Esophagus muscularis mucosa (tissue), 4 donors: ENCODE data around the gene CYBB. TPM values are rescaled to one million over a fixed set of nuclear protein-coding genes. Genes with fewer than 3 reads are reported as not detected.

ENCODE experiments used
- DNase-seq: peaks from one replicate; pipeline ENCODE4 v3.0.0-alpha.2; 2017; ENCODE audit errors: extremely low spot score
- H3K27ac ChIP-seq, 4 donors: fragments of 200-600 bp; sonication (generic); replicated peaks in 1 of 4; 1 replicate in 3 of 4; 2 replicates in 1 of 4; pipeline ENCODE4 v1.5.1; 2016 to 2019; ENCODE audit warnings: mild to moderate bottlenecking in 1 of 4
- H3K27me3 ChIP-seq, 4 donors: fragments of 200-600 bp; sonication (generic); one replicate each; pipeline versions ENCODE4 v1.5.1 to v1.6.0; 2016 to 2019
- H3K36me3 ChIP-seq, 4 donors: fragments of 200-600 bp; sonication (generic); one replicate each; pipeline ENCODE4 v1.5.1; 2016 to 2019
- H3K4me1 ChIP-seq, 4 donors: fragments of 200-600 bp; sonication (generic); one replicate each; pipeline ENCODE4 v1.5.1; 2016 to 2019
- H3K4me3 ChIP-seq, 4 donors: fragments of 200-600 bp; sonication (generic); 1 replicate in 2 of 4; 2 replicates in 2 of 4; pipeline ENCODE4 v1.5.1; 2016 to 2019; ENCODE audit warnings: mild to moderate bottlenecking in 4 of 4, moderate library complexity in 1 of 4
- H3K9me3 ChIP-seq, 4 donors: fragments of 200-600 bp; sonication (generic); 1 replicate in 3 of 4; 2 replicates in 1 of 4; pipeline ENCODE4 v1.5.1; 2016 to 2019
- EP300 ChIP-seq: sonication (generic); formaldehyde crosslinking; IDR thresholded peaks from one replicate; pipeline ENCODE4 v1.6.1; 2017; ENCODE audit warnings: antibody characterized with exemption
- POLR2A ChIP-seq: fragments of 450-650 bp; IDR thresholded peaks from one replicate; pipeline ENCODE4 v1.6.1; 2017; ENCODE audit warnings: antibody characterized with exemption, moderate library complexity, mild to moderate bottlenecking, low read depth
- POLR2AphosphoS5 ChIP-seq, 2 donors: sonication (generic); formaldehyde crosslinking; IDR thresholded peaks; one replicate each; pipeline ENCODE4 v1.6.1; 2017; ENCODE audit warnings: antibody characterized with exemption in 2 of 2
- WGBS: methylation state at CpG from one replicate; pipeline ENCODE4 v1.1.5; 2018; 5-methylcytosine and 5-hydroxymethylcytosine counted together
- intact Hi-C: fragments of 100-400 bp; cut with DNase I; formaldehyde crosslinking; loops from one replicate; pipeline ENCODE4 v1.15.1; 2023
- total RNA-seq, 4 donors: library from RNA; depleted of rRNA; stranded (reverse); fragments of >200 nt; gene quantifications; one replicate each; pipeline versions ENCODE4 v1.1.0 to v1.2.1, GENCODE V29; 2016
- TF ChIP-seq, protein P1 (sequence below), 3 experiments: fragments of 200-600 bp in 2 of 3; fragments of 450-650 bp in 1 of 3; sonication (generic) in 2 of 3; IDR thresholded peaks; one replicate each; pipeline ENCODE4 v1.5.1; 2017 to 2019; ENCODE audit warnings: antibody characterized with exemption in 3 of 3, mild to moderate bottlenecking in 2 of 3, moderate library complexity in 1 of 3

CYBB gene
- total RNA-seq, 4 donors from 2014 or later = 11.4 to 24.5 (median 14.0) TPM

DNA sequence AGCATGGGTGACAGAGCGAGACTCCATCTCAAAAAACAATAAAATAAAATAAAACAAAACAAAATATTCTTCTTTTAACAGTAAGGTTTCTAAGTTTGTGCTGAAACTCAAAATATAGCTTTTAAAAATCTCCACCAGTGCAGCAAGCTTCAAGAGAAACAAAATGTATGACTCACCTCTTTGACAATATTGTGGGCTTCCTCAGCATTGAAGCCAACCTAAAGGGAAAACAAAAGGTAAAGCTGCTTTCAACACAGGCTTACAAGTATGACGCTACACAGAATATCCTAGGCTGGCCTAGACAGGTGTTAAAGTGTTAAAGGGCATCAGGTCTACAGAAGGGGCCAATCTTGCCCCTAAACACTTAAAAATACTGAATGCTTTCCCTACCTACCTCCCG, 66.3 kb downstream of the CYBB start:
- 79% methylated on average over 3 of the region's 3 CpGs for WGBS
- intact Hi-C loops = no loop called here
- peaks cover 0 to 7% (median 0%) of the 10 kb centered on the region in 4 donors for H3K4me1 ChIP-seq
- DNase-seq = no peak
- H3K4me3 ChIP-seq = peak overlapping the region; percentile 69 to 80 (median 73)
- peaks cover 0 to 2% (median 0%) of the 10 kb centered on the region in 4 donors for H3K36me3 ChIP-seq
- no peak for TF ChIP-seq POLR2A
- TF ChIP-seq POLR2AphosphoS5 (IDR thresholded peaks at IDR 0.05) = no peak
- no peak for TF ChIP-seq EP300
- TF ChIP-seq, protein P1, sequence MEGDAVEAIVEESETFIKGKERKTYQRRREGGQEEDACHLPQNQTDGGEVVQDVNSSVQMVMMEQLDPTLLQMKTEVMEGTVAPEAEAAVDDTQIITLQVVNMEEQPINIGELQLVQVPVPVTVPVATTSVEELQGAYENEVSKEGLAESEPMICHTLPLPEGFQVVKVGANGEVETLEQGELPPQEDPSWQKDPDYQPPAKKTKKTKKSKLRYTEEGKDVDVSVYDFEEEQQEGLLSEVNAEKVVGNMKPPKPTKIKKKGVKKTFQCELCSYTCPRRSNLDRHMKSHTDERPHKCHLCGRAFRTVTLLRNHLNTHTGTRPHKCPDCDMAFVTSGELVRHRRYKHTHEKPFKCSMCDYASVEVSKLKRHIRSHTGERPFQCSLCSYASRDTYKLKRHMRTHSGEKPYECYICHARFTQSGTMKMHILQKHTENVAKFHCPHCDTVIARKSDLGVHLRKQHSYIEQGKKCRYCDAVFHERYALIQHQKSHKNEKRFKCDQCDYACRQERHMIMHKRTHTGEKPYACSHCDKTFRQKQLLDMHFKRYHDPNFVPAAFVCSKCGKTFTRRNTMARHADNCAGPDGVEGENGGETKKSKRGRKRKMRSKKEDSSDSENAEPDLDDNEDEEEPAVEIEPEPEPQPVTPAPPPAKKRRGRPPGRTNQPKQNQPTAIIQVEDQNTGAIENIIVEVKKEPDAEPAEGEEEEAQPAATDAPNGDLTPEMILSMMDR (IDR thresholded peaks at IDR 0.05) = no peak
- peak overlapping the region; percentile 85 to 92 (median 88) for H3K27ac ChIP-seq
- H3K27me3 ChIP-seq = no peaks in the 10 kb centered on the region
- no peaks in the 10 kb centered on the region for H3K9me3 ChIP-seq

DNA sequence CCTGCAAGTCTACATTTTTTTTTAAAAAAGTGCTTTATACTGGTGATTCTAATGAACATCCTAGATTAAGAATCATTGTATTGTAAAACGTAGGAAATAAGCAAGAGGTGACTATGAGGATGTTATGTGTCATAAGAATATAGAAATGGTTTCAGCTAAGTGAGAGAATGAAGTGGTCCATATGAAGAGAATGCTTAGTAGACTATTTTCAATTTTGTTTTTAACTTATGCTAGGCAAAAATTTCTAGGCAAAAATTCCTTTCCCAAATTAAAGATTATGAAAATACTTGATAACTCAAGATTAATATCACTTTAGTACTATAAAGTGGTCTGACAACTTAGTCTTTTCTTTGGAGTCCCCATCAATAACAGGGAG, 66.7 kb downstream of the CYBB start:
- DNase-seq = no peak
- intact Hi-C loops = no loop called here
- WGBS = 34% methylated on average over 1 of the region's 1 CpG
- TF ChIP-seq, protein P1 (IDR thresholded peaks at IDR 0.05) = no peak
- no peak for TF ChIP-seq POLR2AphosphoS5 (IDR thresholded peaks at IDR 0.05)
- TF ChIP-seq EP300 = no peak
- TF ChIP-seq POLR2A = no peak
- no peaks in the 10 kb centered on the region for H3K9me3 ChIP-seq
- no peaks in the 10 kb centered on the region for H3K27me3 ChIP-seq
- peak overlapping the region; percentile 85 to 92 (median 88) for H3K27ac ChIP-seq
- H3K4me3 ChIP-seq = peak overlapping the region; percentile 69 to 80 (median 73)
- H3K36me3 ChIP-seq = no peaks in the 10 kb centered on the region
- H3K4me1 ChIP-seq = peaks cover 0 to 7% (median 0%) of the 10 kb centered on the region in 4 donors

DNA sequence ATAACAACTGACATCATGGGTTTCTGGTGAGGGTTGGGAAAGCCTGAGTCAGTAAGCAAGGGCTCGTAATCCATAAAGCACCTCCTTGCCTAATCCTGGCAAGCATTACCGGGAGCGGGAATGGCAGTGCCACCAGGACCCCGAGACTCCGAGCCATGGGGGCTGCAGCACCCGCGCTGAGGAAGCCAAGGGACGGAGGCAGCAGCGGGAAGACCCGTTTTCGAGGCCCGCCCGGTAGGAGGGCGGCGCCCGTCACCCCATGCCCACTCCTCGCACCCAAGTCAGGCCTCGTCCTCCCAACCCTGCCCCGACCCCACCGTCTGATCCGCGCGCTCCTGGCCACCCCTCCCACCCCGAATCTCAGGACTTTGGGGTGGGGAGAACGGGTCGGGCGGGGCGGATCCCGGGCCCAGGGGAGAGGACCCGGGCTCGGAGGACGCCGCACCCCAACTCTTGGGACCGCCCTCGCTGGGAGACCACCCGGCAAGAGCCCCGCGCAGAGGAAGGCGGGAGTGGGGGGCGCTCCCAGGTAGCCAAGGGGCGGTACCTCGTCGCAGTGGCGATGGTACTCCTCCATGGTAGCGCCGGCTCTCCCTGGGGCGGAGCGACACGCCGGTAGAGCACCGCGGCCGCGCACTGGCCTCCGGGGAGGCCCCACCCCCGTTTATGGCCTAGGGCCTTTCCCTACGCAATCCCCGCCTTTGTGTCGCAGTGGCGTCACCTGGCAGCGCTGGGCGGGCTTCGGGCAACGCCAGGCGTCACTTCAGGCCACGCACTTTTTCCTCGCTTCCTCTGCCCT, 67.3 kb downstream of the CYBB start, which contains the start of gene DYNLT3:
DYNLT3 (minus strand) TSS at position 638 of the 799 bp plus-strand sequence; CDS start at position 577, 61 bp downstream.
- intact Hi-C loops = no loop called here

DNA sequence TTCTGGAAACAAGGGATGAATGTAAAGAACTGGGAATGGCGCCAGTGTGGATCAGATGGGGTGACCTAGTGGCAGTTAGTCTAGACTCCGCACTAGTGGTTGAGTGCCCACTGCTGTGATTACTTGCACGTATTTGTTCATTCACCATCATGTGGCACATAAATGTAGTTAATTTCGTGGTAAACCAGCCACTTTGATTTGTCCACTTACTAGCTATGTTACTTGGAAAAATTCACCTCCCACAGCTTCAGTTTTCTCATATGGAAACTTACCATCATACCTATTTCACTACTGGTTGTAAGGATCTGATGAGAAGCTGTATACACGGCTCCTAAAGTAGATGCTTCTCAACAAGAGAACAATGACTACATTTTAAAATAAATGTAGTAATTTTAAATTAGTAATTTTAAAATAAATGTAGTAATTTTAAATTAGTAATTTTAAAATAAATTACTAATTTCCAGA, 67.9 kb downstream of the CYBB start:
- TF ChIP-seq, protein P1 (IDR thresholded peaks at IDR 0.05) = no peak
- no peak for TF ChIP-seq POLR2A
- TF ChIP-seq POLR2AphosphoS5 (IDR thresholded peaks at IDR 0.05) = no peak
- TF ChIP-seq EP300 = no peak
- intact Hi-C loops = no loop called here

More for the DNA sequence above, 67.3 kb downstream of the CYBB start, which contains the start of gene DYNLT3:
- peak; percentile 92 for DNase-seq
- no peaks in the 10 kb centered on the region for H3K36me3 ChIP-seq
- H3K9me3 ChIP-seq = no peaks in the 10 kb centered on the region
- peaks cover 0 to 7% (median 0%) of the 10 kb centered on the region in 4 donors for H3K4me1 ChIP-seq
- no peaks in the 10 kb centered on the region for H3K27me3 ChIP-seq
- 43% methylated on average over 46 of the region's 67 CpGs for WGBS
- peak within 1 kb of the TSS; percentile 85 to 92 (median 88) for H3K27ac ChIP-seq
- no peak for TF ChIP-seq EP300
- TF ChIP-seq, protein P1 (IDR thresholded peaks at IDR 0.05) = no peak
- TF ChIP-seq POLR2AphosphoS5 (IDR thresholded peaks at IDR 0.05) = peak; percentile 86 to 96
- peak; percentile 66 for TF ChIP-seq POLR2A
- H3K4me3 ChIP-seq = peak within 1 kb of the TSS; percentile 69 to 80 (median 73)

More for the DNA sequence above, 67.9 kb downstream of the CYBB start:
- H3K9me3 ChIP-seq = no peaks in the 10 kb centered on the region
- no peak for DNase-seq
- peak overlapping the region; percentile 85 to 92 (median 88) for H3K27ac ChIP-seq
- H3K4me3 ChIP-seq = peak overlapping the region; percentile 69 to 80 (median 73)
- no peaks in the 10 kb centered on the region for H3K27me3 ChIP-seq
- no peaks in the 10 kb centered on the region for H3K36me3 ChIP-seq
- H3K4me1 ChIP-seq = peaks cover 0 to 7% (median 0%) of the 10 kb centered on the region in 4 donors
- WGBS = 37% methylated on average over 5 of the region's 5 CpGs
